ENCODE data around the gene EFNA2.

EFNA2 gene

GRCh38 chr19:1284979-1285736 is 515 bp upstream of the EFNA2 start:
- DNase-seq = no peak

- DNase-seq = no peak
Observed at GRCh38 chr19:1286487-1287353, 1.0 kb downstream of the EFNA2 start.

GRCh38 chr19:1287354-1288225 is 1.9 kb downstream of the EFNA2 start:
- DNase-seq = no peak

GRCh38 chr19:1288226-1288612 is 2.5 kb downstream of the EFNA2 start:
- DNase-seq = no peak

- DNase-seq = no peak
Observed at GRCh38 chr19:1288833-1289685, 3.4 kb downstream of the EFNA2 start.

GRCh38 chr19:1289686-1290025 is 4.0 kb downstream of the EFNA2 start:
- no peak for DNase-seq

GRCh38 chr19:1290196-1290702 is 4.6 kb downstream of the EFNA2 start:
- no peak for DNase-seq

- no peak for DNase-seq
Observed at GRCh38 chr19:1290703-1291651, 5.3 kb downstream of the EFNA2 start.

- no peak for DNase-seq
Observed at GRCh38 chr19:1291761-1292418, 6.2 kb downstream of the EFNA2 start.

GRCh38 chr19:1292419-1293151 is 6.9 kb downstream of the EFNA2 start:
- DNase-seq = no peak

GRCh38 chr19:1293782-1294604 is 8.3 kb downstream of the EFNA2 start:
- no peak for DNase-seq

- no peak for DNase-seq
Observed at GRCh38 chr19:1294688-1295087, 9.0 kb downstream of the EFNA2 start.

GRCh38 chr19:1295169-1296012 is 9.7 kb downstream of the EFNA2 start:
- no peak for DNase-seq

- DNase-seq = no peak
Observed at GRCh38 chr19:1296078-1296477, 10.4 kb downstream of the EFNA2 start.

- no peak for DNase-seq
Observed at GRCh38 chr19:1296575-1297271, 11.1 kb downstream of the EFNA2 start.

GRCh38 chr19:1298235-1298634 is 12.6 kb downstream of the EFNA2 start:
- no peak for DNase-seq

- no peak for DNase-seq
Observed at GRCh38 chr19:1299801-1300200, 14.1 kb downstream of the EFNA2 start.

Data from GDM1 (cell line).